Thymus (tissue), 11 donors: ENCODE data around the gene FRMD3. TPM values are rescaled to one million over a fixed set of nuclear protein-coding genes. Genes with fewer than 3 reads are reported as not detected.

Experiments
- DNase-seq, 9 donors: peaks; one replicate each; pipeline ENCODE4 v3.0.0-alpha.2; 2013; ENCODE audit warnings: low spot score in 9 of 9, low read depth in 6 of 9, missing footprints in 1 of 9
- H3K27ac ChIP-seq, 2 donors: one replicate each; pipeline ENCODE4 v1.5.1; 2013; ENCODE audit warnings: control low read depth in 1 of 2, low read depth in 1 of 2, low read length in 1 of 2, mild to moderate bottlenecking in 1 of 2, moderate library complexity in 1 of 2
- H3K27me3 ChIP-seq, 2 donors: one replicate each; pipeline ENCODE4 v1.5.1; 2013; ENCODE audit warnings: low read length in 1 of 2; ENCODE audit not compliant: control insufficient read depth in 2 of 2, insufficient read depth in 1 of 2
- H3K36me3 ChIP-seq, 2 donors: one replicate each; pipeline ENCODE4 v1.5.1; 2013; ENCODE audit warnings: low read length in 1 of 2, mild to moderate bottlenecking in 1 of 2, moderate library complexity in 1 of 2; ENCODE audit not compliant: control insufficient read depth in 2 of 2, insufficient read depth in 2 of 2
- H3K4me1 ChIP-seq, 2 donors: one replicate each; pipeline ENCODE4 v1.5.1; 2013; ENCODE audit warnings: low read length in 2 of 2; ENCODE audit not compliant: control insufficient read depth in 2 of 2, insufficient read depth in 2 of 2
- H3K4me3 ChIP-seq, 2 donors: one replicate each; pipeline ENCODE4 v1.5.1; 2013; ENCODE audit warnings: low read length in 2 of 2, control low read depth in 1 of 2, mild to moderate bottlenecking in 1 of 2
- H3K9me3 ChIP-seq, 2 donors: one replicate each; pipeline ENCODE4 v1.5.1; 2013; ENCODE audit warnings: low read length in 1 of 2, mild to moderate bottlenecking in 1 of 2; ENCODE audit not compliant: control insufficient read depth in 2 of 2, insufficient read depth in 1 of 2
- WGBS: extraction: QIAGEN DNeasy Blood & Tissue Kit; methylation state at CpG from one replicate; pipeline ENCODE4 v1.1.7; 2013; 5-methylcytosine and 5-hydroxymethylcytosine counted together
- polyA plus RNA-seq: library from polyadenylated mRNA; stranded (reverse); fragments of 200-250 nt; gene quantifications from one replicate; pipeline ENCODE4 v1.2.3, GENCODE V29; 2013
- total RNA-seq: library from RNA; stranded (reverse); fragments of 120-200 nt; gene quantifications from one replicate; pipeline ENCODE4 v1.2.4, GENCODE V29; 2013
- donor health status: healthy.

Gene FRMD3
- total and polyA plus RNA-seq, 2 donors = 0.94 to 1.3 TPM

DNA sequence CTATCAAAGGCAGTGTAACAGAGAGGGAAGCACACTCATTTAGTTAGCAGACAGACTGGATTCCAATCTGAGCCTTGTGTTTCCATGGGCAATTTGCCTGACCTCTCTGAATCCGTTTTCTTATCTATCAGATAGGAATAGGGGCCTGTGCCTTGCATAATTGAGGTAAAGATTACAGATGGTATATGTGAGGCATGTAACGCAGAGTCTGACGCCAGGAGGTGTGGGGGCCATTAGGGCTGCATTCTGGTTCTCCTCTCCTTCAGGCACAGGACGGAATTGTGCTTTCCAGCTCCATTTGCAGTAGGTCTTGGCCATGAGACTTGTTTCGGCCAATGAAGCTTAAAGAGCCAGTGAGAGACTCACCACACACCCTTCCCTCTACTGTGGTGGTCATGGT, 97.6 kb downstream of the FRMD3 start:
- Histone ChIP-seq H3K36me3 (no peaks in the 10 kb centered on the region), H3K4me1 (no peaks in the 10 kb centered on the region), H3K27ac (no peak overlapping the region), H3K9me3 (no peaks in the 10 kb centered on the region), H3K4me3 (no peak overlapping the region), H3K27me3 (no peaks in the 10 kb centered on the region)
- WGBS = 92% methylated on average over 5 of the region's 5 CpGs
- DNase-seq = no peak

DNA sequence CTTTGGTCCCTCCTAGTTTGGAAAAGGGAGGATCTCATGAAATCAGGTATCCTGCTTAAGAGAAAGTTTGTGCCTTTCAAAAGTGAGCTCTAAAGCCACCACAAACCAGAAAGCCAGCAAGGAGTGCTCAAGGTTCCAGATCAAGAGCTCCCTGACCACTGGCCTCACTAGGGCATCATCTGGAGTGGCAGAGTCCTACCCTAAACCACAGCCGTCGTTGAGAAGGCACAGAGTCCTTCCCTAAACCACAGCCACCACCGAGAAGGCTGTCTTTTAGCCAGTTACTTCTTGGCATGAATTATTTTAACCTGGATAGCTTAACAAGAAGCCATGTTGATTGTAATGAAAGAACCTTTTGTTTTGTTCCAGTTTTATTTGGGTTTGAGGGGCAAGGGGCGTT, 102.9 kb downstream of the FRMD3 start:
- no peak overlapping the region for H3K4me3 ChIP-seq
- no peaks in the 10 kb centered on the region for H3K36me3 ChIP-seq
- H3K9me3 ChIP-seq = no peaks in the 10 kb centered on the region
- no peaks in the 10 kb centered on the region for H3K27me3 ChIP-seq
- H3K4me1 ChIP-seq = no peaks in the 10 kb centered on the region
- DNase-seq = no peak
- 85% methylated on average over 4 of the region's 4 CpGs for WGBS
- H3K27ac ChIP-seq = no peak overlapping the region

DNA sequence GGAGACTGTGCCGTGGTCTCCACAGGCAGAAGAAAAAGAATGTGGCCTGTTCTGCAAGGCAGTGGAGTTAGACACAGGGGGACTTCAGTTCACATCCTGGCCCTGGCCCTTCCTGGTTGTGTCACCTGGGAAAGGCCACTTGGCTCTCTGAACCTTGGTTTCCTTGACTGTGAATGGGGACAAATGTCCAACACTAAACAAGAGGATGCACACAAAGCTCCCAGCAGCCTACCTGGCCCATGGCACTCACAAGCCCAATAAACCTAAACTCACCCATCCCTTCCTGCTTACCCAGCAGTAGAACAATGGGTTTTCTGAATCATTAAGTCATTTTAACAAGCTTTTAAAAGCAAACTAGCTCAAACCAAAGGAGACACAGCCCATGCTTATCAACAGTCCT, 103.9 kb downstream of the FRMD3 start:
- Histone ChIP-seq H3K4me1 (no peaks in the 10 kb centered on the region), H3K36me3 (no peaks in the 10 kb centered on the region), H3K27me3 (no peaks in the 10 kb centered on the region), H3K9me3 (no peaks in the 10 kb centered on the region), H3K27ac (no peak overlapping the region), H3K4me3 (no peak overlapping the region)
- DNase-seq = no peak
- WGBS = 94% methylated on average over 1 of the region's 1 CpG

GRCh38 chr9:83433846-83434245, 104.4 kb downstream of the FRMD3 start:
- DNase-seq = no peak
- 88% methylated on average over 1 of the region's 1 CpG for whole genome bisulfite sequencing
- Histone ChIP-seq H3K4me3 (no peak overlapping the region), H3K27ac (no peak overlapping the region), H3K36me3 (no peaks in the 10 kb centered on the region), H3K9me3 (no peaks in the 10 kb centered on the region), H3K4me1 (no peaks in the 10 kb centered on the region), H3K27me3 (no peaks in the 10 kb centered on the region)

GRCh38 chr9:83432877-83433550, 105.2 kb downstream of the FRMD3 start:
- H3K36me3 ChIP-seq = no peaks in the 10 kb centered on the region
- no peaks in the 10 kb centered on the region for H3K9me3 ChIP-seq
- no peak for DNase-seq
- no peaks in the 10 kb centered on the region for H3K27me3 ChIP-seq
- WGBS = 96% methylated on average over 2 of the region's 2 CpGs
- H3K4me3 ChIP-seq = no peak overlapping the region
- H3K4me1 ChIP-seq = no peaks in the 10 kb centered on the region
- H3K27ac ChIP-seq = no peak overlapping the region

DNA sequence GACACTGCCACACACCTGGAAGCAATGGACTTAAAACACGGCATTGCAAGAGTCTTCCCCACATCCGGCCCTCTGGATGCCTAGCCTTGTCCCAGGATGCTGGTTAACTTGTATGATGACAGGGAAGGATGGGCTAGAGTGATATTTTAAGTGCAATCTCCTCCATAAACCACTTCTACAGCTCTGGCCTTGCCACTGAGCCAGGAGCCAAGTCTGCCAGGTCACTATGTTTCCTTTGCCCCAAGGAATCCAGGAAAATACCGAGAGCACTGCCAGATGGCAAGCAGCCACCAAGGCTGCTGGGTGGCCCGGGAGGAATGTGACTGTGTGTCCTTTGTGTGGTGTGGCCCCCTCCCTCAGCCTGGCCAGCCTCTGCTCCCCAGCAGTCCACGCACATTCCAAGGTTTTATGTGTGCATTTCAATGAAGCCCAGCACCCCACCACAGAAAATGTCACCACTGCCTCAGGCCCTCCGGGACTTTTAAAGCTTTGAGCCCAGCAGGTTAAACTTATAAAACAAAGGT, 106.0 kb downstream of the FRMD3 start:
- Histone ChIP-seq H3K4me1 (no peaks in the 10 kb centered on the region), H3K9me3 (no peaks in the 10 kb centered on the region), H3K27me3 (no peaks in the 10 kb centered on the region), H3K4me3 (no peak overlapping the region), H3K36me3 (no peaks in the 10 kb centered on the region), H3K27ac (no peak overlapping the region)
- no peak for DNase-seq
- 91% methylated on average over 6 of the region's 6 CpGs for WGBS

- H3K27me3 ChIP-seq = no peaks in the 10 kb centered on the region
- no peak overlapping the region for H3K27ac ChIP-seq
- H3K4me1 ChIP-seq = no peaks in the 10 kb centered on the region
- H3K4me3 ChIP-seq = no peak overlapping the region
- DNase-seq = no peak
- 82% methylated on average over 7 of the region's 7 CpGs for WGBS
- H3K36me3 ChIP-seq = no peaks in the 10 kb centered on the region
- H3K9me3 ChIP-seq = no peaks in the 10 kb centered on the region
These were observed 106.8 kb downstream of the FRMD3 start for GRCh38 chr9:83431101-83432060.

DNA sequence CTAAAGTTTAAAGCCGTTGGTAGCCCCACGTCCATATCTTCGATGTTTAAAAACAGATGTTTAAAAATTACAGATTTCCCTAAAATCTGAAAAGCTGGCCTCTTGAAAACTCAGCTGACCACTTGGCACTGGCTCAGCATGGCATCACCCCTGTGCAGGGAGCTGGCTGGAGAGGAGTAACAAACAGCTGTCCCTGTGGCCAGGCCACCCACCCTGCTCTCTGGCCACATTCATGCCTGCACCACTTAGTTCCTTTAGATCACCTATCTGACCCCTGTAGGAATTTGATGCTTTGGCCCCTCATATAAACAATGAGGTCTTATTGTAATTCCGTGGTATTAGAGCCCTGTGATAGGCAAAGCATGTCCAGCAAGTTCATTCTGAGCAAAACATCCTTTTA, 107.5 kb downstream of the FRMD3 start:
- H3K4me3 ChIP-seq = no peak overlapping the region
- H3K9me3 ChIP-seq = no peaks in the 10 kb centered on the region
- H3K4me1 ChIP-seq = no peaks in the 10 kb centered on the region
- H3K27ac ChIP-seq = no peak overlapping the region
- H3K27me3 ChIP-seq = no peaks in the 10 kb centered on the region
- no peak for DNase-seq
- 90% methylated on average over 4 of the region's 4 CpGs for WGBS
- no peaks in the 10 kb centered on the region for H3K36me3 ChIP-seq

DNA sequence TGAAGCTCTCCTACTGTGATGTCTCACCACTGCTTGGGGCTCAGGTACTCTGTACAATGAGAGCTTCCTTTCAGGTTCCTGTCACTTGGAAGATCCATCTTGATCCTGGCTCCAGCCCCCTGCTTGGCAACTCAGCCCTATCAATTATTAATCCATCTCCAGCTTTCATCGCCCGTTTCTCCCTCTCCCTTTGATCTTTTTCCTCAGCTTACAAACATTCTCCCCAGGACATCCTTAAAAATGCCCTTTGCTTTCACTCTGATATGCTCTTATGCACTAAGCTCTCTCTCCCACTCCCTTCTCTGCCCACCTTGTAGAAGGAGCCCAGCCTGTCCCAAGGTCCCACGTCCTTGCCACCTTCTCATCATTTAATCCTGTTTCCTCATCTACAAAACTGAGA, 109.0 kb downstream of the FRMD3 start:
- no peaks in the 10 kb centered on the region for H3K36me3 ChIP-seq
- no peaks in the 10 kb centered on the region for H3K4me1 ChIP-seq
- H3K27me3 ChIP-seq = no peaks in the 10 kb centered on the region
- WGBS = 86% methylated on average over 3 of the region's 3 CpGs
- no peak overlapping the region for H3K27ac ChIP-seq
- H3K9me3 ChIP-seq = no peaks in the 10 kb centered on the region
- DNase-seq = no peak
- H3K4me3 ChIP-seq = no peak overlapping the region
